IMR-90 (cell line): ENCODE measurements around the gene DEFB121.

ENCODE experiments used
- BHLHE40 ChIP-seq: fragments of 150-350 bp; IDR thresholded peaks from 2 replicates; pipeline ENCODE4 v1.6.1; 2016; ENCODE audit warnings: mild to moderate bottlenecking, low read depth, low read length
- ELK1 ChIP-seq: fragments of 150-350 bp; IDR thresholded peaks from 2 replicates; pipeline ENCODE4 v1.6.1; 2016; ENCODE audit warnings: low read depth, mild to moderate bottlenecking, low read length, moderate library complexity, borderline replicate concordance
- MAZ ChIP-seq: IDR thresholded peaks from 2 replicates; pipeline ENCODE4 v1.6.1; 2012; ENCODE audit warnings: low read depth, mild to moderate bottlenecking, low read length, improper control_type of control experiment, moderate library complexity, borderline replicate concordance
- NFE2L2 ChIP-seq: fragments of 150-350 bp; IDR thresholded peaks from 2 replicates; pipeline ENCODE4 v1.6.1; 2016; ENCODE audit warnings: low read depth, mild to moderate bottlenecking, low read length
- POLR2A ChIP-seq: IDR thresholded peaks from 2 replicates; pipeline ENCODE4 v1.6.1; 2012; ENCODE audit warnings: mild to moderate bottlenecking, low read depth, low read length
- RFX5 ChIP-seq: IDR thresholded peaks from 2 replicates; pipeline ENCODE4 v1.8.0; 2012; ENCODE audit warnings: low read depth, mild to moderate bottlenecking, low read length, moderate library complexity
- SMC3 ChIP-seq: fragments of 150-350 bp; IDR thresholded peaks from 2 replicates; pipeline ENCODE4 v1.6.1; 2016; ENCODE audit warnings: low read depth, mild to moderate bottlenecking, antibody characterized with exemption, low read length, moderate library complexity
- TF ChIP-seq, protein P1 (sequence below): conservative IDR thresholded peaks from 2 replicates; pipeline ENCODE4 v1.5.1; 2012; ENCODE audit warnings: mild to moderate bottlenecking, low read depth, low read length, improper control_type of control experiment

GRCh38 chr20:31392836-31393235, 13.2 kb downstream of the DEFB121 start:
- TF ChIP-seq MAZ (no peak), SMC3 (no peak), RFX5 (no peak), ELK1 (no peak), BHLHE40 (no peak), NFE2L2 (no peak), POLR2A (no peak)
- TF ChIP-seq, protein P1, sequence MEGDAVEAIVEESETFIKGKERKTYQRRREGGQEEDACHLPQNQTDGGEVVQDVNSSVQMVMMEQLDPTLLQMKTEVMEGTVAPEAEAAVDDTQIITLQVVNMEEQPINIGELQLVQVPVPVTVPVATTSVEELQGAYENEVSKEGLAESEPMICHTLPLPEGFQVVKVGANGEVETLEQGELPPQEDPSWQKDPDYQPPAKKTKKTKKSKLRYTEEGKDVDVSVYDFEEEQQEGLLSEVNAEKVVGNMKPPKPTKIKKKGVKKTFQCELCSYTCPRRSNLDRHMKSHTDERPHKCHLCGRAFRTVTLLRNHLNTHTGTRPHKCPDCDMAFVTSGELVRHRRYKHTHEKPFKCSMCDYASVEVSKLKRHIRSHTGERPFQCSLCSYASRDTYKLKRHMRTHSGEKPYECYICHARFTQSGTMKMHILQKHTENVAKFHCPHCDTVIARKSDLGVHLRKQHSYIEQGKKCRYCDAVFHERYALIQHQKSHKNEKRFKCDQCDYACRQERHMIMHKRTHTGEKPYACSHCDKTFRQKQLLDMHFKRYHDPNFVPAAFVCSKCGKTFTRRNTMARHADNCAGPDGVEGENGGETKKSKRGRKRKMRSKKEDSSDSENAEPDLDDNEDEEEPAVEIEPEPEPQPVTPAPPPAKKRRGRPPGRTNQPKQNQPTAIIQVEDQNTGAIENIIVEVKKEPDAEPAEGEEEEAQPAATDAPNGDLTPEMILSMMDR: no peak
